ENCODE data around the gene ZNF425.

Gene ZNF425

DNA sequence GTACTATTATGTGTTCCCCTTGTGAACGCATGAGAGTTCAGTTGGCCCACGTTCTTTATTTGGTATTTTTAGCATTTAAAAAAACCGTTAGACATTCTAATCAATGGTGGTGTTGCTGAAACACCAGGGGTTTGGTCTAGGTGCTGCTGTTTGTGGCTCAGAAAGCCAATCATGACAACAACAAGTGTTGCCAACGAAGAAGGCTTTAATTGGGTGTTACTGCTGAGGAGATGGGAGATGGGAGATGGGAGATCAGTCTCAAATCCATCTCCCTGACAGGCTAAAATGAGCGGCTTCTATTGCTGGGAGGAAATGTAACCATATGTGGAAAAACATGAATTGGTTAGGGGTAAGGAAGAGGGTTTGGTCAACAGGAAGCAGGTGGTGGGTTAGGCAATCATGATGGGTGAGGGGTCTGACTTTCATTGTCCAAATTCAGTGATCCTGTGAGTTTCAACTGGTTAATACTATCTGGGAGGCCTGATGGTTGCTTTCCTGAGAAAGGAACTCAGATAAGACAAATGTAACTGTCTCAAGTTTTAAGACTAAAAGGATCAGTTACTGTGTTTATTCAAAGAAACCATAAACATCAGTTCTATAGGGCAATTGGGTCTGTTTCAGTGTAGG lies 4.6 kb upstream of the ZNF425 start:
- FAIRE-seq (no peak), DNase-seq (ENCODE audit: insufficient read length, low spot score) (no peak)
- TF ChIP-seq, protein P1, sequence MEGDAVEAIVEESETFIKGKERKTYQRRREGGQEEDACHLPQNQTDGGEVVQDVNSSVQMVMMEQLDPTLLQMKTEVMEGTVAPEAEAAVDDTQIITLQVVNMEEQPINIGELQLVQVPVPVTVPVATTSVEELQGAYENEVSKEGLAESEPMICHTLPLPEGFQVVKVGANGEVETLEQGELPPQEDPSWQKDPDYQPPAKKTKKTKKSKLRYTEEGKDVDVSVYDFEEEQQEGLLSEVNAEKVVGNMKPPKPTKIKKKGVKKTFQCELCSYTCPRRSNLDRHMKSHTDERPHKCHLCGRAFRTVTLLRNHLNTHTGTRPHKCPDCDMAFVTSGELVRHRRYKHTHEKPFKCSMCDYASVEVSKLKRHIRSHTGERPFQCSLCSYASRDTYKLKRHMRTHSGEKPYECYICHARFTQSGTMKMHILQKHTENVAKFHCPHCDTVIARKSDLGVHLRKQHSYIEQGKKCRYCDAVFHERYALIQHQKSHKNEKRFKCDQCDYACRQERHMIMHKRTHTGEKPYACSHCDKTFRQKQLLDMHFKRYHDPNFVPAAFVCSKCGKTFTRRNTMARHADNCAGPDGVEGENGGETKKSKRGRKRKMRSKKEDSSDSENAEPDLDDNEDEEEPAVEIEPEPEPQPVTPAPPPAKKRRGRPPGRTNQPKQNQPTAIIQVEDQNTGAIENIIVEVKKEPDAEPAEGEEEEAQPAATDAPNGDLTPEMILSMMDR (IDR thresholded peaks at IDR 0.05; ENCODE audit: insufficient read depth, missing control alignments): no peak

DNA sequence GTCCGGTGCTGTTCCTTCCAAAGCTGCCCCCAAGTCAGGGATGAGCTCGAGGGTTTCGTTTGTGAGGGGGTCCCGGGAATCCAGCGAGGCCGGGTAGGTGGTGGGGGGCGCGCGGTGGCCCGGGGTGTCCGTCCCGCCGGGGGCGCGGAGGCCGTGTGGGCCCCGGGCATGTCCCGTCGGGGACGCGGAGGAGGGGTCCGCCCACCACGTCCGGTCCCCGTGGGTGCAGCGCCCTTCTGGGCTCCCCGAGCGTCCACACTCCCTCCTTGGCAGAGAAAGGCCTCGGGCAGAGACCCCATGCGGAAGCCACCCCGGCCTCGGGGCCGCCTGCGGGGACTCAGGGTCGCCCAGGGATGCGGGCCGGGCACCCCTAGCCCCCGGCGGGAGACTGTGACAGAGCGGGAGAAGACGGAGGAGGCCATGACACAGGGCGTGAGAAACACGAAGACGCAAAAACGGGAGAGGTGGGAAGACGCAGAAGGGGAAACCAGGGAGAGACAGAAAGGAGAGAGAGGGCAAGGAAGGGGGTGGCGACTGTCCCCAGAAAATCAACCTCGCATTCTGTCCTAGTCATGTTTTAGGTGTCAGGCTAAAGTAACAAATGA lies 640 bp upstream of the ZNF425 start:
- DNase-seq (ENCODE audit: insufficient read length, low spot score) (no peak), FAIRE-seq (no peak)
- TF ChIP-seq, protein P1 (IDR thresholded peaks at IDR 0.05; ENCODE audit: insufficient read depth, missing control alignments): no peak

DNA sequence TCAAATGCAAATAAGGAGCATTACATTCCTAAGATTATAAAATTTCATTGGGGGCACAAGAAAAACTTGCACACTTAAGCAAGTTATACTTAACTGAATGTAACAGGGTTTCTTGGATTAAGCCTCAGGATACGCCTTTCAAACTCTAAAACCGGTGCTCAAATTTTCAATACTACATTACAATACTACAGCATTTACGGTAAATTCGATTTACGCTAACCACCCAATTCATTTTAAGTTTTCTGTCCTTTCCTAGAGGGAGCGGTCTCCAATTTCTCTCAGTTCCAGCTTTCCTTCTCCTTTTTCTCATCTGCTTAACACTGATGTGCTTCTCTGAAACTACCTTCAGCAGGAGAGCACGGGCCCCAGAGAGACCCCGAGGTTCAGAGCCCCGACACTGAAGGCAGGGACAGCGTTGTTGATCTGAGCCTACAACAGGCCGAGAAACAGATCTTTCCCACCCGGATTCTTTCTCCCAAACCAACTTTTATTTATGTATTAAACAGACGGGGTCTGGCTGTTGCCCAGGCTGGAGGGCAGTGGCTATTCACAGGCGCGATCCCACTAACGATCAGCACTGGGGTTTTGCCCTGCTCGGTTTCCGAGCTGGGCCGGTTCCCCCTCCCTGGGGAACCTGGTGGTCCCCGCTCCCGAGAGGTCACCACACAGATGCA lies 798 bp downstream of the ZNF425 start:
- no peak for FAIRE-seq
- DNase-seq (ENCODE audit: insufficient read length, low spot score): no peak
- TF ChIP-seq, protein P1 (IDR thresholded peaks at IDR 0.05; ENCODE audit: insufficient read depth, missing control alignments): no peak

DNA sequence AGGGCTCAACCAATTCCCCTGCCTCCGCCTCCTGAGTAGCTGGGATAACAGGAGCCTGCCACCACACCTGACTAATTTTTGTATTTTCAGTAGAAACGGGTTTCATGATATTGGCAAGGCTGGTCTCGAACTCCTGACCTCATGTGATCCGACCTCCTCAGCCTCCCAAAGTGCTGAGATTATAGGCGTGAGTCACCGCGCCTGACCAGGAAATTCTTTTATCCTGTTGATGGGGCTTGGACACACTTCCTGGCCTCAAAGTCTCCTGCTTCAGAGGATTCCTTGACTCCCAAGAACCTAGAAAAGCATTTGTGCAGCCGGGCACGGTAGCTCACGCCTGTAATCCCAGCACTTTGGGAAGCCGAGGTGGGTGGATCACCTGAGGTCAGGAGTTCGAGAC lies 16.2 kb downstream of the ZNF425 start:
- TF ChIP-seq, protein P1 (IDR thresholded peaks at IDR 0.05; ENCODE audit: insufficient read depth, missing control alignments): no peak
- FAIRE-seq: no peak

DNA sequence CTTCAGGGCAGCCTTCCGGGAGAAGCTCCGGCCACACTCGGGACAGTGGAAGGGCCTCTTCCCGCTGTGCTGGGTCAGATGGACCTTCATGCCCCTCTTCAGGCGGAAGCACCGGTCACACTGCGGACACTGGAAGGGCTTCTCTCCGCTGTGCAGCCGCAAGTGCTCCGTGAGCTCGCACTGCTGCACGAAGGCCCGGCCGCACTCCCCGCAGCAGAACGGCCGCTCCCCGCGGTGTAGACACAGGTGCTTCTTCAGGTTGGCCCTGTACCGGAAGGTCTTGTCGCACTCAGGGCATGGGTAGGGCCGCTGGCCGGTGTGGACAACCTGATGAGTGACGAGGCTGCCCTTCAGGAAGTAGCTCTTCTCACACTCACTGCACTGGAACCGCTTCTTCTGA lies 21.4 kb downstream of the ZNF425 start:
- DNase-seq (ENCODE audit: insufficient read length, low spot score) (no peak), FAIRE-seq (no peak)
- TF ChIP-seq, protein P1 (IDR thresholded peaks at IDR 0.05; ENCODE audit: insufficient read depth, missing control alignments): no peak

More for the DNA sequence above, 16.2 kb downstream of the ZNF425 start:
- no peak for DNase-seq (ENCODE audit: insufficient read length, low spot score)

DNA sequence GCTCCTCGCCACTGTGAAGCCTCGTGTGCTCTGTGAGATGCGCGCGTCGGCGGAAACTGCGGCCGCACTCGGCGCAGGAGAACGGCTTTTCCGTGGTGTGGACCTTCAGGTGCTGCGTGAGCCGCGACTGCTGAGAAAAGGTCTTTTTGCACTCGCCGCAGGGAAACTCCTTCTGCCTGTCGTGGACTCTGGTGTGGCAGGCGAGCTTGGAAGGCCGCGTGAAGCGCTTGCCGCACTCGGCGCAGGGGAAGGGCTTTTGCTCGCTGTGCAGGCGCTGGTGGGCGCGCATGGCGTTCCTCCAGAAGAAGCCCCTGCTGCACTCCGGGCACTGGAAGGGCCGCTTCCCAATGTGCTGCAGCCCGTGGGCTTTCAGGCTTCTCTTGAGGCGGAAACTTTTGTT lies 21.9 kb downstream of the ZNF425 start:
- FAIRE-seq (no peak), DNase-seq (ENCODE audit: insufficient read length, low spot score) (no peak)
- TF ChIP-seq, protein P1 (IDR thresholded peaks at IDR 0.05; ENCODE audit: insufficient read depth, missing control alignments): no peak

DNA sequence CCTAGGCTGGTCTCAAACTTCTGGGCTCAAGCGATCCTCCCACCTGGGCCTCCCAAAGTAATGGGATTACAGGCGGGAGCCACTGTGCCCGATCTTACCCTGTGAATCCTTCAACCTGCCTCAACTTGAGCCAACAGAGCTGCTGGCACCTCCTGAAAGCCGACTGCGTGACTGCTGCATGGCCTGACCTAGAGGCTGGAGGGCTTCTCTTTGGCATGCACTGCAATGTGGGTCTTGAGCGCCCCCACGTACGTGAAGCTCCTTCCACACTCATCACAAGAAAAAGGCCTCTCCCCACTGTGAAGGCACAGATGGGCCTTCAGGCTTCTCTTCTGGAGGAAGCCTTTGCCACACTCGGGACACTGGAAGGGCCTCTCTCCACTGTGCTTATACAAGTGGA lies 22.7 kb downstream of the ZNF425 start:
- DNase-seq (ENCODE audit: insufficient read length, low spot score) (no peak), FAIRE-seq (no peak)
- TF ChIP-seq, protein P1 (IDR thresholded peaks at IDR 0.05; ENCODE audit: insufficient read depth, missing control alignments): no peak
